GM20000 (cell line): ENCODE data around the gene ACTA2.
A peak's percentile ranks its signal among the peaks of the same experiment; 100 is the strongest.

ENCODE experiments used
- DNase-seq: peaks from one replicate; pipeline ENCODE4 v3.0.0; 2012; ENCODE audit warnings: low spot score
- CTCF ChIP-seq: IDR thresholded peaks from 2 replicates; pipeline ENCODE4 v1.5.1; 2012; ENCODE audit warnings: mild to moderate bottlenecking, control low read depth; ENCODE audit errors: extremely low read depth, missing control alignments

ACTA2 gene

GRCh38 chr10:88952647-88953111 is at the start of gene ACTA2:
TSS of gene ACTA2 (minus strand) at chr10:88952773. CDS start at chr10:88948930, 3,843 bp downstream.
- no peak for DNase-seq
- no peak for TF ChIP-seq CTCF

DNA sequence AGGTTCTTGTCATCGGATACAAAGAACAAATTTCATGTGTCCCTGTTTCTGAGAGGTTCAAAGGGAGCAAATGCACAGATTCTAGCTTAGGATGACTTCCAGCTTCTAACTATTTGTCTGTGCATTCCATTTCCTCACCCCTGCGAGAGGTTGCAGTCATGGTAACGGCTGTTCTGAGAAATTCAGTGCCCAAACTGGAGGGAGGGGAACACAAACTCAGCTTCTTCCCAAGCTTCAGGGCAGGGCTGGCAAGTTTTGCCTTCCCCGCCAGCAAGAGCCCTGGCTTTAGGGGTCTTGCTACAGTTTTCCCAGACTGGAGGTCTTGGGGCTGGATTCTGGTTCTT is 49.1 kb upstream of the ACTA2 start:
- no peak for DNase-seq
- TF ChIP-seq CTCF = no peak

- DNase-seq = no peak
- no peak for TF ChIP-seq CTCF
Measured at GRCh38 chr10:89001024-89001728, 48.6 kb upstream of the ACTA2 start.

GRCh38 chr10:88999625-89000024 is 47.1 kb upstream of the ACTA2 start:
- DNase-seq = no peak
- TF ChIP-seq CTCF = no peak

DNA sequence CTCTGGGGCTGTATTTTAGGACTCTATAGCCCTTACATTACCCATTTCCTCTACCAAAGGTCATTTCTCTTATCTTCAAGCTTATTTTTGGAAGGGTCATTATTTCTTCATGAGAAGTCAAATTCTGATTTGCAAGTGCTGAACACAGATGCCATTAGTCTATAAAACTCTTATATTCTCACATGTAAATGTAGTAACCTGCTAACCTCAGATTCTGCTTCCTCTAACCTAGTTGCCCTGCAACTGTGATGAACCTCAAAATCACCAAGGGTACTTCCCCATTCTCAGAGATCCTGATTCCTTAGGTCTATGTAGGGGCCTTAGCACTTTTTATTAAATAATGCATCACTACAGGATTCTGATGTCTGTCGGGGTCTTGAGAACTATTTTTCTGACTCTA is 44.4 kb upstream of the ACTA2 start:
- no peak for TF ChIP-seq CTCF

DNA sequence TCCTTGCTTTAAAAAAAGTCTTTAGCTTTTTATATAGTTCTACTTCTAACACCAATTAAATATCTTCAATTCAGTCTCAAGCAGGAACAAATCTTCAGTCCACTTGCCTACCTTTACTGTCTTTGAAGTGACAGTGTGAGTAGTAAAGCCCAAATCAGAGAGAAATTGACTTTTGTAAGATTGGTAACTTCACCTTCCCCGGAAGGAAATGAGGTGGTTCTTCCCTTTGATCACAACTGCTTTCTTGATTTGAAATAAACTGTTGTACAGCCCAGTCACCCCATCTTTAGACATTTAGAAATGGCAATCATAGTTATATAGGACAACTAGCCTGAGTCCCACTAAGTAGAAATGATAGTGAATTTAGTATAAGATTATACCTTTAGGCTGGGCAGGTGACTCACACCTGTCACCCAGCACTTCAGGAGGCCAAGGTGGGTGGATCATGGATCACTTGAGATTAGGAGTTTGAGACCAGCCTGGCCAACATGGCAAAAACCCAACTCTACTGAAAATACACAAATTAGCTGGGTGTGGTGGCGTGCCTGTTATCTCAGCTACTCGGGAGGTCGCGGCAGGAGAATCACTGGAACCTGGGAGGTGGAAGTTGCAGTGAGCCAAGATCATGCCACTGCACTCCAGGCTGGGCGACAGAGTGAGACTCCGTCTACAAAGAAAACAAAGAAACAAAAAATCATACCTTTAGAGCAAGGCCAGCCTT is 42.7 kb upstream of the ACTA2 start:
- no peak for TF ChIP-seq CTCF
- no peak for DNase-seq

More for the DNA sequence above, 44.4 kb upstream of the ACTA2 start:
- no peak for DNase-seq

DNA sequence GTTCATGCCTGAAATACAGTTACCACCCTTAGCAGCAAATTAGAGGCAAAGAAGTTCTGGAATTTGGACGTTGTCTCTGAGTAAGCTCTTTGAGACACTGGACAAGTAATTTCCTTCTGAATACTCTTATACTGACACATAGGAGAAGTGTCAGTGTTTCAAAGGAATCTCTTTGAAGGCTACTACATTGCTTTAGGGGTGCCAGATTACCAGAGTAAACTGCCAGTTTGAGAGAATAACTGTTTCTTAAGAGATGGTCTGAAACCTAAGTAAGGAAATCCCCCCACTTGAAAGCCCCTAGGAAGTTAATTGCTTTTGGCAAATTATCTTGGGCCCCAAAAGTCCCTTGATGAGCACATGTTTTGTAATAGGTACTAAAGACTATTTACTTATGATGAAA is 41.4 kb upstream of the ACTA2 start:
- peak; percentile 39 for DNase-seq
- TF ChIP-seq CTCF = no peak
